Measurements from ENCODE around the gene TEKT4.
"Not testable (repeated sequence)": the region's sequence is repeated elsewhere in the genome, so short reads cannot be mapped to it uniquely, and the experiment has no call there.

TEKT4 gene

DNA sequence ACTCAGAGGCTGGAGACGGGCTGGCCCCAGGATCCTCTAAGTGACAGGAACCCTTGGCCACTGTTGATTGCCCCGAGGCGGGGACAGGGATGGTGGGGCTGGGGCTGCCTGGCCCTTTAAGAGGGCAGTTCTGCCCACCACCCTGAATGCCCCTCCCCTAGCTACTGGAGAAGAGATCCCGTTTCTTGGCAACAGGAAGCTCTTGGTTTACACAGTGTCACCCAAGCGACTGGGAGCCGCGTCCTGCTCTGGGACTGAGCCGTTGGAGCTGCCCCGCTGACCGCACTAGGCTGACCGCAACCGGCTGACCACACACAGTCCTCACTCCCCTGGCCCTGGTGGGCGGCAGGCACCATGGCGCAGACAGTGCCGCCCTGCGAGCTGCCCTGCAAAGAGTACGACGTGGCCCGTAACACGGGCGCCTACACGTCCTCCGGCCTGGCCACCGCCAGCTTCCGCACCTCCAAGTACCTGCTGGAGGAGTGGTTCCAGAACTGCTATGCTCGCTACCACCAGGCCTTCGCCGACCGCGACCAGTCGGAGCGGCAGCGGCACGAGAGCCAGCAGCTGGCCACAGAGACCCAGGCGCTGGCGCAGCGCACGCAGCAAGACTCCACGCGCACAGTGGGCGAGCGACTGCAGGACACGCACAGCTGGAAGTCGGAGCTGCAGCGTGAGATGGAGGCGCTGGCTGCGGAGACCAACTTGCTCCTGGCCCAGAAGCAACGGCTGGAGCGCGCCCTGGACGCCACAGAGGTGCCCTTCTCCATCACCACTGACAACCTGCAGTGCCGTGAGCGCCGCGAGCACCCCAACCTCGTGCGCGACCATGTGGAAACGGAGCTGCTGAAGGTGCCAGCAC is at the start of gene TEKT4:
Gene TEKT4 (plus strand): TSS at position 205 of the 862 bp plus-strand sequence. CDS start 150 bp downstream, at position 355.
- Mint-ChIP-seq H3K36me3 (no peaks in the 10 kb centered on the region), H3K4me1 (peaks cover 0 to 1% of the 10 kb centered on the region in 2 donors), H3K27ac (no peak within 1 kb of the TSS), H3K9me3 (no peaks in the 10 kb centered on the region), H3K4me3 (no peak within 1 kb of the TSS), H3K27me3 (peaks cover 16 to 23% of the 10 kb centered on the region in 2 donors)
- no peak for DNase-seq
- ATAC-seq (replicated peaks): no peak

- H3K4me3 Mint-ChIP-seq; H3K27ac Mint-ChIP-seq; DNase-seq; H3K27me3 Mint-ChIP-seq; ATAC-seq (replicated peaks); H3K36me3 Mint-ChIP-seq; H3K9me3 Mint-ChIP-seq; H3K4me1 Mint-ChIP-seq: not testable (repeated sequence)
These were observed 32.0 kb upstream of the TEKT4 start for GRCh38 chr2:94839224-94839623.

DNA sequence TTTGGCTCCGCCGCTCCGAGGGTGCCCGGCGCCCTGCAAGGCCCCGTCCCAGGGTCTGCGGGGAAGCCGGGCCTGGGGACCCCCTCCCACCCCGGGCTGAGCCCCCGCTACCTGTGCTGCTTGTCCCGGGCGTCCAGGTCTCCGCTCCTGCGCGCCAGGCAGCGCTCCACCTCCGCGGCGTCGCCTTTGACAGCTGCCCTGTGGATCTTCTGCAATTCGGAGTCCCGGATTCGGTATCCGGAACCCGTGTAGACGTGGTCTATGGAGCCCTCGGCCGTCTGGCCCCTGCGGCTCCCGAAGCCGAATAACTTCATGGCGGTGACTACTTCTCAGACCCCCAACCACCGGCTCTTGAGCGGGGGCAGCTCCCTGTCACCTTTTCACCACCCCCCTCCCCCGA is 14.4 kb upstream of the TEKT4 start:
- not testable (repeated sequence) for ATAC-seq (replicated peaks); H3K36me3 Mint-ChIP-seq; H3K27ac Mint-ChIP-seq; H3K4me1 Mint-ChIP-seq; DNase-seq; H3K9me3 Mint-ChIP-seq
- Mint-ChIP-seq H3K27me3 (peaks cover 20 to 33% of the 10 kb centered on the region in 2 donors), H3K4me3 (peak overlapping the region in 1 of 2 donors; percentile 22)

- not testable (repeated sequence) for H3K4me1 Mint-ChIP-seq; H3K9me3 Mint-ChIP-seq; ATAC-seq (replicated peaks); H3K36me3 Mint-ChIP-seq; H3K27ac Mint-ChIP-seq; DNase-seq
- Mint-ChIP-seq H3K27me3 (peaks cover 26 to 38% of the 10 kb centered on the region in 2 donors), H3K4me3 (peak overlapping the region in 1 of 2 donors; percentile 22)
These were observed 13.7 kb upstream of the TEKT4 start for GRCh38 chr2:94857367-94858162.

DNA sequence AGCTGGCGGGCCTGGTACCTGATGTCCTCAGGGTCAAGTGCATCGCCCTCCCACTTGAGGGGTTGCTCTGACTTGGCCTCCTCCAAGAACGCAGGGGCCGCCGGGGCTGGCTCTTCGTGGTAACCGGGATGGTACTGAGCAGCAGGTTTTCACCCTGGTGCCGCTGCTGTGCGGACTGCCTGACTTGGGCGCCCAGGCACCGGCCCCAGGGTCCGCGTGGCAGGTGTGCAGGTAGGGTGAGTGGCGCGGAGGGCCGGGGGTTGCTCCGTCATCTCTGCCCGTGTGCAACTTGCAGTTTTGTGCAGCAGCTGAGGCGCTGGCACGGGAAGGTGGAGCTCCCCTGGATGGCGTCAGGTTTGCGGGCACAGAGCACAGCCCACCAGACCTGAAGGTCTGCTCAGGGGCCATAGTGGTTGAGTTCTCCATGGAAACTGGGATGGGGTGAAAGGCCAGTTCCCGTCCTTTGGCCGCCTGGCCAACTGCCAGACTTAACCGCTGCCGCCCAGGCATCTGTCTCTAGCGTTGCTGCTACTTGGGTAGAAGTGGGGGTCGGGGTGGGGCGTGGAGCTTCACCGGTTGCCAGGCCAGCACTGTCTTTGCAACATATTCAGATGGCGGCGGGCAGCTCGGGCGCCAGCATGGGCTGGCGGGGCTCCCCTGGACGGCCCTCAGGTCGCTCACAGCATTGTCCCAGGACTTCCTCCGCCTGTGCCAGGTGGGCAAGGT is 12.9 kb upstream of the TEKT4 start:
- H3K36me3 Mint-ChIP-seq; H3K9me3 Mint-ChIP-seq; DNase-seq; H3K4me3 Mint-ChIP-seq; ATAC-seq (replicated peaks); H3K27ac Mint-ChIP-seq; H3K4me1 Mint-ChIP-seq: not testable (repeated sequence)
- H3K27me3 Mint-ChIP-seq: peaks cover 26 to 45% of the 10 kb centered on the region in 2 donors

GRCh38 chr2:94861308-94862152 is 9.7 kb upstream of the TEKT4 start:
- ATAC-seq (replicated peaks) (no peak), DNase-seq (no peak)
- Mint-ChIP-seq H3K4me1 (peaks cover 2 to 6% of the 10 kb centered on the region in 2 donors), H3K4me3 (no peak overlapping the region), H3K27me3 (peaks cover 26 to 45% of the 10 kb centered on the region in 2 donors), H3K36me3 (peaks cover 0 to 3% of the 10 kb centered on the region in 2 donors), H3K27ac (no peak overlapping the region), H3K9me3 (peaks cover 0 to 1% of the 10 kb centered on the region in 2 donors)

- not testable (repeated sequence) for H3K36me3 Mint-ChIP-seq
- H3K27me3 Mint-ChIP-seq: peaks cover 20 to 31% of the 10 kb centered on the region in 2 donors
These were observed 8.3 kb upstream of the TEKT4 start for GRCh38 chr2:94862903-94863302.

GRCh38 chr2:94869131-94869530 is 2.1 kb upstream of the TEKT4 start:
- Mint-ChIP-seq H3K4me1 (peaks cover 0 to under 1% of the 10 kb centered on the region in 2 donors), H3K36me3 (no peaks in the 10 kb centered on the region), H3K27me3 (peaks cover 14% of the 10 kb centered on the region in 2 donors), H3K9me3 (no peaks in the 10 kb centered on the region), H3K4me3 (no peak overlapping the region), H3K27ac (no peak overlapping the region)
- DNase-seq (no peak), ATAC-seq (replicated peaks) (no peak)

More at GRCh38 chr2:94862903-94863302, 8.3 kb upstream of the TEKT4 start:
- H3K4me3 Mint-ChIP-seq; H3K4me1 Mint-ChIP-seq; ATAC-seq (replicated peaks); H3K9me3 Mint-ChIP-seq; DNase-seq; H3K27ac Mint-ChIP-seq: not testable (repeated sequence)

GRCh38 chr2:94869552-94870439 is 1.4 kb upstream of the TEKT4 start:
- DNase-seq (no peak), ATAC-seq (replicated peaks) (no peak)
- Mint-ChIP-seq H3K4me1 (peaks cover 0 to 1% of the 10 kb centered on the region in 2 donors), H3K27ac (no peak overlapping the region), H3K4me3 (no peak overlapping the region), H3K9me3 (no peaks in the 10 kb centered on the region), H3K27me3 (peaks cover 14% of the 10 kb centered on the region in 2 donors), H3K36me3 (no peaks in the 10 kb centered on the region)

DNA sequence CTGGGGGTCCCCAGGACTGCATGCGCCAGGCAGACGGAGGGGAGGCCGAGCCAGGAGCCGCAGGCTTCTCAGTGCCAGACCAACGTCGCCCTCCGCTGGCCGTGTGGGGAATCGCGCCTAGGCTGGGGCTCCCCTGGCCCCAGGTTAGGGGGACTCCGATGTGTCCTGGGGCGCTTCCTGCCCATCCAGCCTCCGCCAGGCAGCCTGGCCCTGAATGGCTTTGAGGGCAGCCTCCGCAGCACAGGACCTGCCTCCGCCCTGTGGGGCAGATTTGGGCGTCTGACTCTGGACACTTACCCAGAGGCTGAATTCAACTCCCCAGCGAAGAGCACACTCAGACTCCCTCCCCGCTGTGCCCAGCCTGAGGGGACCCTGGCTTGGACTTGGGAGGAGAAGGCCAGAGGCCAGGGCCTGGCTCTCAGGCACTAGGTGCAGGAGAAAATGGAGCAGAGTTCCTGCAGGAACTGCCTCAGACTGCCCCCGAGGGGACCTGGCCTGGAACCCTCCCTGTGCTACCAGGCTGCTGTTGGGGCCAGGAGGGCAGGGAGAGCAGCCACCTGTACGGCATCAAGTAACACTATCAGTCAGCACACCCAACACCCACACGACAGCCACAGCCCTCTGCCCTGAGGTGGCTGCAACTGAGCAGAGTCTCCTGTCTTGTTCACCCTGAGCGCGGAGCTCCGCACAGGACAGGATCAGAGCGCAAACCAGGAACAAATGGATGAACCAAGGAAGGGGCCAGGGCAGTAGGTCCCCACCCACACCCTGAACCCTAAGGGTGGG is 597 bp upstream of the TEKT4 start:
- no peak overlapping the region for H3K27ac Mint-ChIP-seq
- H3K27me3 Mint-ChIP-seq: peaks cover 14 to 16% of the 10 kb centered on the region in 2 donors
- H3K4me3 Mint-ChIP-seq: no peak overlapping the region
- no peaks in the 10 kb centered on the region for H3K36me3 Mint-ChIP-seq
- no peak for DNase-seq
- no peaks in the 10 kb centered on the region for H3K9me3 Mint-ChIP-seq
- peaks cover 0 to 1% of the 10 kb centered on the region in 2 donors for H3K4me1 Mint-ChIP-seq
- no peak for ATAC-seq (replicated peaks)

GRCh38 chr2:94872088-94872618 is 923 bp downstream of the TEKT4 start:
- peaks cover 16 to 23% of the 10 kb centered on the region in 2 donors for H3K27me3 Mint-ChIP-seq
- no peak overlapping the region for H3K4me3 Mint-ChIP-seq
- H3K36me3 Mint-ChIP-seq: no peaks in the 10 kb centered on the region
- ATAC-seq (replicated peaks): no peak
- H3K4me1 Mint-ChIP-seq: peaks cover 0 to 1% of the 10 kb centered on the region in 2 donors
- DNase-seq: no peak
- H3K27ac Mint-ChIP-seq: no peak overlapping the region
- H3K9me3 Mint-ChIP-seq: no peaks in the 10 kb centered on the region

All from stimulated activated naive B cell treated with anti-CD40 and anti-IgM and Interleukin-4, amounts not matched to agents 10 μg/mL and 1 μg/mL and 100 μg/mL, for 72 hours (primary cell).